ENCODE data around the gene GFER.

GFER gene

GRCh38 chr16:1991948-1992703 lies 8.1 kb downstream of the GFER start:
- peak; percentile 52 for DNase-seq

GRCh38 chr16:1992704-1993317 lies 8.8 kb downstream of the GFER start:
- DNase-seq = no peak

- no peak for DNase-seq
Observed at GRCh38 chr16:1993731-1994131, 9.7 kb downstream of the GFER start.

- no peak for DNase-seq
Observed at GRCh38 chr16:1997494-1998359, 13.7 kb downstream of the GFER start.

GRCh38 chr16:1998360-1998835 lies 14.4 kb downstream of the GFER start:
- DNase-seq = no peak

- no peak for DNase-seq
Observed at GRCh38 chr16:1998852-1999801, 15.1 kb downstream of the GFER start.

- no peak for DNase-seq
Observed at GRCh38 chr16:1999866-2000514, 16.0 kb downstream of the GFER start.

- no peak for DNase-seq
Observed at GRCh38 chr16:2001035-2001434, 17.0 kb downstream of the GFER start.

- DNase-seq = no peak
Observed at GRCh38 chr16:2001456-2002355, 17.7 kb downstream of the GFER start.

- DNase-seq = no peak
Observed at GRCh38 chr16:2002406-2003230, 18.6 kb downstream of the GFER start.

GRCh38 chr16:2003231-2003826 lies 19.3 kb downstream of the GFER start:
- no peak for DNase-seq

GRCh38 chr16:2003827-2004641 lies 20.0 kb downstream of the GFER start:
- DNase-seq = peak; percentile 78

- no peak for DNase-seq
Observed at GRCh38 chr16:2004795-2005517, 21.0 kb downstream of the GFER start.

GRCh38 chr16:2005646-2006045 lies 21.7 kb downstream of the GFER start:
- no peak for DNase-seq

GRCh38 chr16:2006317-2006716 lies 22.3 kb downstream of the GFER start:
- no peak for DNase-seq

- DNase-seq = no peak
Observed at GRCh38 chr16:2007081-2007836, 23.3 kb downstream of the GFER start.

GRCh38 chr16:2008009-2008526 lies 24.1 kb downstream of the GFER start:
- DNase-seq = no peak

Measured in NCI-H774 (cell line).